Spleen (tissue), 7 donors: ENCODE results near the gene VPS18.

ENCODE experiments used
- POLR2A ChIP-seq, 3 donors: fragments of 450-650 bp; IDR thresholded peaks; one replicate each; pipeline ENCODE4 v1.5.1; 2017; ENCODE audit warnings: antibody characterized with exemption in 3 of 3, mild to moderate bottlenecking in 1 of 3
- TF ChIP-seq, protein P1 (sequence below), 11 experiments: fragments of 200-600 bp in 7 of 11; fragments of 450-650 bp in 4 of 11; sonication (generic) in 4 of 11; IDR thresholded peaks in 8 of 11; conservative IDR thresholded peaks in 3 of 11; 1 replicate in 7 of 11; 2 replicates in 4 of 11; pipeline versions ENCODE4 v1.4.0 to v1.8.0; 2016 to 2021; ENCODE audit warnings: antibody characterized with exemption in 11 of 11, inconsistent platforms in 4 of 11, mild to moderate bottlenecking in 1 of 11
- donor health status: DM: no; HTN: no; CAD: no; lungs with moderate emphysema.
- donor health status: DM: no; HTN: no; CAD: no.
- donor health status: DM: no; HTN: no; CAD: no.

DNA sequence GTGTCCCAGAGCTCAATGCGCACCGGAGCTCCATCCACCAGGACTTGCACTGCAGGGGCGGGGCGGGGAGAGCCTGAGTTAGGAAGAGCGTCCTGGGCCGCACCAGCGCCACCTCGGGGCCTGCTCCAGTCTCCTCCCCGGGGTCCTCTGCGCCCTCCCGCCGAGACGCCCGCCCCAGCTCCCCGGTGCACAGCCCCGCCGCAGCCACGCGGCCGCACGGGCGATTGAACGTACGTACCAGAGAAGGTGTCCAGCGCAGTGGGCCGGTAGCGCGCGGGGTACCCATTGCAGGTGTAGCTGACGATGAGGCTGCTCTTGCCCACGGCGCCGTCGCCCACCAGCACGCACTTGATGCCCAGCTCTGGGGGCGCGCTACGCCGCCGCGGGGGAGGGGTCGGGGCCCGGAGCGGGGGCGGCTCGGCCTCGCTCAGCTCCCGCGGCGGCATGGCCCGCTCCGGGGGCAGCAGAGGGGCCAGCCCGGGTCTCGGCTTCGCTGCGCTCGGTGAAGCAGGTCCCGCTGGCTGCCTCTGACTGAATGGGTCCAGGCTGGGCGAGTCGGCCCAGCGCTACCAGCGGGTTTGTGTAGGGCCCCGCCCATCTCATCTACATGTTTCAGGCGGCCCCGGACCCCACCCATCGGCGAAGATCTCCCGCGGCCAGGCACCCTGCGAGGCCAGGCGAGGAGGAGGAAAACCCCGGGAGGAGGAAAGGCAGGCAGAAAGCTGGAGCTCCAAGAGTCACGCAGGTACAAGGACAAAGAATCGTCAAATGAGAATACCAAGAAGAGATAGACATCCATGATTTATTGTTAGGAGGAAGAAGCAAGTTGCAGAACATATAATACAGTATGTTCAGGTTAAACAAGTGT, 20.3 kb upstream of the VPS18 start, which contains the start of gene RHOV:
- TF ChIP-seq, protein P1, sequence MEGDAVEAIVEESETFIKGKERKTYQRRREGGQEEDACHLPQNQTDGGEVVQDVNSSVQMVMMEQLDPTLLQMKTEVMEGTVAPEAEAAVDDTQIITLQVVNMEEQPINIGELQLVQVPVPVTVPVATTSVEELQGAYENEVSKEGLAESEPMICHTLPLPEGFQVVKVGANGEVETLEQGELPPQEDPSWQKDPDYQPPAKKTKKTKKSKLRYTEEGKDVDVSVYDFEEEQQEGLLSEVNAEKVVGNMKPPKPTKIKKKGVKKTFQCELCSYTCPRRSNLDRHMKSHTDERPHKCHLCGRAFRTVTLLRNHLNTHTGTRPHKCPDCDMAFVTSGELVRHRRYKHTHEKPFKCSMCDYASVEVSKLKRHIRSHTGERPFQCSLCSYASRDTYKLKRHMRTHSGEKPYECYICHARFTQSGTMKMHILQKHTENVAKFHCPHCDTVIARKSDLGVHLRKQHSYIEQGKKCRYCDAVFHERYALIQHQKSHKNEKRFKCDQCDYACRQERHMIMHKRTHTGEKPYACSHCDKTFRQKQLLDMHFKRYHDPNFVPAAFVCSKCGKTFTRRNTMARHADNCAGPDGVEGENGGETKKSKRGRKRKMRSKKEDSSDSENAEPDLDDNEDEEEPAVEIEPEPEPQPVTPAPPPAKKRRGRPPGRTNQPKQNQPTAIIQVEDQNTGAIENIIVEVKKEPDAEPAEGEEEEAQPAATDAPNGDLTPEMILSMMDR (IDR thresholded peaks at IDR 0.05 in 8 of 11, conservative IDR thresholded peaks at IDR 0.05 in 3 of 11), result peak in 4 of 11 experiments; percentile 28 to 38 (median 35)
- no peak for TF ChIP-seq POLR2A (IDR thresholded peaks at IDR 0.05)
